Measurements from ENCODE around the gene ZFAND6. TPM values are rescaled to one million over a fixed set of nuclear protein-coding genes. Genes with fewer than 3 reads are reported as not detected.

The ZFAND6 gene
- total RNA-seq, 2 donors from 2014 or later, result 103 to 167 TPM

GRCh38 chr15:80186066-80186465 is 126.6 kb downstream of the ZFAND6 start:
- no peak overlapping the region for H3K4me3 ChIP-seq
- intact Hi-C loops (cut with DNase I), result no loop called here
- no peak overlapping the region for H3K27ac ChIP-seq
- WGBS, result 92% methylated on average over 7 of the region's 7 CpGs
- no peaks in the 10 kb centered on the region for H3K36me3 ChIP-seq
- DNase-seq (ENCODE audit: low spot score), result no peak
- no peaks in the 10 kb centered on the region for H3K9me3 ChIP-seq
- no peaks in the 10 kb centered on the region for H3K4me1 ChIP-seq (replicated peaks)
- TF ChIP-seq POLR2AphosphoS5 (IDR thresholded peaks at IDR 0.05) (no peak), POLR2A (IDR thresholded peaks at IDR 0.05) (no peak), CTCF (IDR thresholded peaks at IDR 0.05) (no peak)
- no peaks in the 10 kb centered on the region for H3K27me3 ChIP-seq (replicated peaks; ENCODE audit: insufficient read depth)

GRCh38 chr15:80186597-80186996 is 127.1 kb downstream of the ZFAND6 start:
- TF ChIP-seq POLR2A (IDR thresholded peaks at IDR 0.05), result no peak
- TF ChIP-seq POLR2AphosphoS5 (IDR thresholded peaks at IDR 0.05), result no peak
- Histone ChIP-seq H3K4me1 (replicated peaks) (no peaks in the 10 kb centered on the region), H3K4me3 (no peak overlapping the region), H3K27ac (no peak overlapping the region), H3K36me3 (no peaks in the 10 kb centered on the region), H3K27me3 (replicated peaks; ENCODE audit: insufficient read depth) (no peaks in the 10 kb centered on the region), H3K9me3 (no peaks in the 10 kb centered on the region)
- 96% methylated on average over 1 of the region's 1 CpG for WGBS
- intact Hi-C loops (cut with DNase I), result no loop called here
- DNase-seq (ENCODE audit: low spot score), result no peak

Small RNA genes lying within 50 kb of the gene (small RNA-seq; reads per million reads assigned to genes)
- 0 reads per million in 2 donors for gene RF00017

Other genes with a start within 250 kb of the ZFAND6 start
- 10 to 100 TPM; 28.7 to 55.1 TPM for gene MTHFS, start 162.7 kb upstream of the ZFAND6 start, total RNA-seq
- 1 to 10 TPM in 1 of 2 donors, under 1 TPM in 1; 0.57 to 2.7 TPM for gene BCL2A1, start 88.5 kb upstream of the ZFAND6 start, total RNA-seq
- gene FAH, start 93.3 kb downstream of the ZFAND6 start, total RNA-seq, result 10 to 100 TPM; 26.7 to 51.4 TPM
- under 1 TPM in 1 of 2 donors, not detected in 1; 0.96 TPM for gene CTXND1, start 192.5 kb downstream of the ZFAND6 start, total RNA-seq

Measured in prostate gland (tissue), 2 donors.